Heart left ventricle (tissue), 13 donors: ENCODE results near the gene SERPINH1.

Source experiments
- POLR2A ChIP-seq, 2 donors: fragments of 450-650 bp; IDR thresholded peaks; one replicate each; pipeline ENCODE4 v1.6.1; 2017; ENCODE audit warnings: antibody characterized with exemption in 2 of 2, mild to moderate bottlenecking in 2 of 2, moderate library complexity in 2 of 2
- TF ChIP-seq, protein P1 (sequence below), 12 donors: fragments of 200-600 bp; sonication (generic) in 4 of 12; IDR thresholded peaks; one replicate each; pipeline versions ENCODE4 v1.5.0 to v1.8.0; 2018 to 2022; ENCODE audit warnings: antibody characterized with exemption in 12 of 12, mild to moderate bottlenecking in 5 of 12
- donor health status: ischemic (EF 13 %, LVEDD 7.1; RV severe dilation, severe dysfunction).
- donor health status: DM: no; HTN: yes; CAD: no.
- donor health status: DM: no; HTN: no; CAD: no.
- donor health status: ischemic (EF 25% LVEDD 6.9; RV normal size, moderate dysfunction).
- donor health status: ischemic (EF 25% LVEDD 5.7; RV mildly dilated, moderate dysfunction).
- donor health status: ischemic (EF 35%, LVEDD 5.7; RV mildly dilated, moderate dysfunction).
- donor health status: nonischemic (EF 11% LVEDD 7.7; RV severe dilation, severe dysfunction).
- donor health status: DM: yes; HTN: yes; CAD: no.
- donor health status: PGD.
- donor health status: ischemic (EF 29% LVEDD 5.4; RV normal size, mild dysfunction).
- donor health status: nonischemic (EF 23%, LVEDD 6.1; RV moderate dilation, normal function).

GRCh38 chr11:75547177-75547576 is 14.9 kb upstream of the SERPINH1 start:
- TF ChIP-seq, protein P1, sequence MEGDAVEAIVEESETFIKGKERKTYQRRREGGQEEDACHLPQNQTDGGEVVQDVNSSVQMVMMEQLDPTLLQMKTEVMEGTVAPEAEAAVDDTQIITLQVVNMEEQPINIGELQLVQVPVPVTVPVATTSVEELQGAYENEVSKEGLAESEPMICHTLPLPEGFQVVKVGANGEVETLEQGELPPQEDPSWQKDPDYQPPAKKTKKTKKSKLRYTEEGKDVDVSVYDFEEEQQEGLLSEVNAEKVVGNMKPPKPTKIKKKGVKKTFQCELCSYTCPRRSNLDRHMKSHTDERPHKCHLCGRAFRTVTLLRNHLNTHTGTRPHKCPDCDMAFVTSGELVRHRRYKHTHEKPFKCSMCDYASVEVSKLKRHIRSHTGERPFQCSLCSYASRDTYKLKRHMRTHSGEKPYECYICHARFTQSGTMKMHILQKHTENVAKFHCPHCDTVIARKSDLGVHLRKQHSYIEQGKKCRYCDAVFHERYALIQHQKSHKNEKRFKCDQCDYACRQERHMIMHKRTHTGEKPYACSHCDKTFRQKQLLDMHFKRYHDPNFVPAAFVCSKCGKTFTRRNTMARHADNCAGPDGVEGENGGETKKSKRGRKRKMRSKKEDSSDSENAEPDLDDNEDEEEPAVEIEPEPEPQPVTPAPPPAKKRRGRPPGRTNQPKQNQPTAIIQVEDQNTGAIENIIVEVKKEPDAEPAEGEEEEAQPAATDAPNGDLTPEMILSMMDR (IDR thresholded peaks at IDR 0.05), result no peak
- TF ChIP-seq POLR2A (IDR thresholded peaks at IDR 0.05), result no peak
